ENCODE data around the gene SRC.

SRC gene

GRCh38 chr20:37351689-37352607, 6.0 kb downstream of the SRC start:
- TF ChIP-seq CTCF (IDR thresholded peaks at IDR 0.05): no peak

- TF ChIP-seq CTCF (IDR thresholded peaks at IDR 0.05): no peak
Measured at GRCh38 chr20:37352608-37352980, 6.7 kb downstream of the SRC start.

- no peak for TF ChIP-seq CTCF (IDR thresholded peaks at IDR 0.05)
Measured at GRCh38 chr20:37353285-37353849, 7.4 kb downstream of the SRC start.

GRCh38 chr20:37354210-37355195, 8.6 kb downstream of the SRC start:
- no peak for TF ChIP-seq CTCF (IDR thresholded peaks at IDR 0.05)

GRCh38 chr20:37355252-37356180, 9.6 kb downstream of the SRC start:
- TF ChIP-seq CTCF (IDR thresholded peaks at IDR 0.05): no peak

GRCh38 chr20:37356387-37356786, 10.4 kb downstream of the SRC start:
- no peak for TF ChIP-seq CTCF (IDR thresholded peaks at IDR 0.05)

Data from LNCAP (cell line).